ENCODE measurements around the gene SPATS2.

DNA sequence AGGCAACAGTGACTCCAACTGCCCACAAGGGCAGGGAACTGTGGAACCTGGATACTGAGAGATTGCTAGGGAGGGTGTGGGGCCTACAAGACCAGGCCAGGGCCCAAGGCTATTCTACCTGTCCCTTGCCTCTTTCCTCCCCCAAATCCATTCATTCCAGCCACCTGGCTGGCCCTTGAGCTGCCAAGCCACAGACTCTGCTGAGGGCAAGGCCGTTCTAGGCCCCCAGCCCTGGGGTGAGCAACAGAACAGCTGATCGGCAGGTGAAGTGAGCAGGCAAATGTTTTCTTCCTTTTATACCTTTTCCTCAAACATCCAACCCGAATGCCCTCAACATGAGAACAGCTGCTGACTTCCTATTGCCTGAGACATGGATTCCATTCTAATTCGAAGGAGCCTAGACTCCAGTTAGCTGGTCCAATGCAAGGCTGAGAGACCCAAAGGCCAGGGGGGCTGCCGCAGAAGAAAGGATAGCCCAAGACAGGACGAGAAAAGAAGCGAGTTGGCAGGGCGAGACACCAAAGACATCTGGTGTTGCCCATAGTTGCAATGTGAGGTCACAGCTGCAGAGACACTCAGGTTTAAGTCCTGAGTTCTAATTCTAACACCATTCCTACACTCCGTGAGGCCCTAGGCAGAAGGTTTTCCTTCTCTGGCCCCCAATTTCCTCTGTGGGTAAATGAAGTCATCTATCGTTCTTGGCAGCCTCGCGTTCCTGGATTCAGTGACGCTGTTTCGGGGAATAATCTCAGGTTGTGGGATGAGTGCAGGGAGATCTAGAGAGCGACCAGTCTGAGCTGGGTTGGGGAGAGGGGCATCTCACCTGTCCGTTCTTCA lies 31.9 kb upstream of the SPATS2 start:
- TF ChIP-seq, protein P1, sequence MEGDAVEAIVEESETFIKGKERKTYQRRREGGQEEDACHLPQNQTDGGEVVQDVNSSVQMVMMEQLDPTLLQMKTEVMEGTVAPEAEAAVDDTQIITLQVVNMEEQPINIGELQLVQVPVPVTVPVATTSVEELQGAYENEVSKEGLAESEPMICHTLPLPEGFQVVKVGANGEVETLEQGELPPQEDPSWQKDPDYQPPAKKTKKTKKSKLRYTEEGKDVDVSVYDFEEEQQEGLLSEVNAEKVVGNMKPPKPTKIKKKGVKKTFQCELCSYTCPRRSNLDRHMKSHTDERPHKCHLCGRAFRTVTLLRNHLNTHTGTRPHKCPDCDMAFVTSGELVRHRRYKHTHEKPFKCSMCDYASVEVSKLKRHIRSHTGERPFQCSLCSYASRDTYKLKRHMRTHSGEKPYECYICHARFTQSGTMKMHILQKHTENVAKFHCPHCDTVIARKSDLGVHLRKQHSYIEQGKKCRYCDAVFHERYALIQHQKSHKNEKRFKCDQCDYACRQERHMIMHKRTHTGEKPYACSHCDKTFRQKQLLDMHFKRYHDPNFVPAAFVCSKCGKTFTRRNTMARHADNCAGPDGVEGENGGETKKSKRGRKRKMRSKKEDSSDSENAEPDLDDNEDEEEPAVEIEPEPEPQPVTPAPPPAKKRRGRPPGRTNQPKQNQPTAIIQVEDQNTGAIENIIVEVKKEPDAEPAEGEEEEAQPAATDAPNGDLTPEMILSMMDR (IDR thresholded peaks at IDR 0.05), result no peak
- no peak for TF ChIP-seq POLR2A (IDR thresholded peaks at IDR 0.05)
